ENCODE measurements around the gene FRMPD2.

DNA sequence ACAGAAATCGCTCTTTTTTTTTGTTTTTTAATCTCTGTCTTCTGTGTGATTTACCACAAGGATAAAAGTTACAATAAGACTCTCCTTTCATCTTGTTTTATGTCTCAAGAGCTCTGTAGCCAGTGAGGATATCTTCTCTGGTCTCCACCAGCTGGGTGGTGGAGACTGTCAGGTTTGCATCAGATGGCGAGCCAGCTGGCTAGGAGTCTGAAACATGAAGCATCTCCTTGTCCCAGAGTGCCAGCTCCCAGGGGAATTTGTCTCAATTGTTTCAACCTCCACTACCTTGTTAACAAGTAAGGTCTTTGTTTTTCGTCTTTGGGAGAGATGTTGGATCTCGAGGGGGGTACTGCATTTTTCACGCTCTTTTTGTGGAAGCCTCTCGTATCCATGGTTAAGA is 47.3 kb downstream of the FRMPD2 start:
- TF ChIP-seq FOXA1 (IDR thresholded peaks at IDR 0.05) (no peak), EGR1 (IDR thresholded peaks at IDR 0.05; ENCODE audit: low read depth in 2 of 2) (no peak), TAF1 (conservative IDR thresholded peaks at IDR 0.05) (no peak), NR2F2 (IDR thresholded peaks at IDR 0.05) (no peak), JUND (IDR thresholded peaks at IDR 0.05) (no peak), GABPA (IDR thresholded peaks at IDR 0.05 in 1 of 2, conservative IDR thresholded peaks at IDR 0.05 in 1 of 2) (no peak), RAD21 (IDR thresholded peaks at IDR 0.05) (no peak), SP1 (IDR thresholded peaks at IDR 0.05) (no peak), YY1 (IDR thresholded peaks at IDR 0.05) (no peak)
- TF ChIP-seq, protein P1, sequence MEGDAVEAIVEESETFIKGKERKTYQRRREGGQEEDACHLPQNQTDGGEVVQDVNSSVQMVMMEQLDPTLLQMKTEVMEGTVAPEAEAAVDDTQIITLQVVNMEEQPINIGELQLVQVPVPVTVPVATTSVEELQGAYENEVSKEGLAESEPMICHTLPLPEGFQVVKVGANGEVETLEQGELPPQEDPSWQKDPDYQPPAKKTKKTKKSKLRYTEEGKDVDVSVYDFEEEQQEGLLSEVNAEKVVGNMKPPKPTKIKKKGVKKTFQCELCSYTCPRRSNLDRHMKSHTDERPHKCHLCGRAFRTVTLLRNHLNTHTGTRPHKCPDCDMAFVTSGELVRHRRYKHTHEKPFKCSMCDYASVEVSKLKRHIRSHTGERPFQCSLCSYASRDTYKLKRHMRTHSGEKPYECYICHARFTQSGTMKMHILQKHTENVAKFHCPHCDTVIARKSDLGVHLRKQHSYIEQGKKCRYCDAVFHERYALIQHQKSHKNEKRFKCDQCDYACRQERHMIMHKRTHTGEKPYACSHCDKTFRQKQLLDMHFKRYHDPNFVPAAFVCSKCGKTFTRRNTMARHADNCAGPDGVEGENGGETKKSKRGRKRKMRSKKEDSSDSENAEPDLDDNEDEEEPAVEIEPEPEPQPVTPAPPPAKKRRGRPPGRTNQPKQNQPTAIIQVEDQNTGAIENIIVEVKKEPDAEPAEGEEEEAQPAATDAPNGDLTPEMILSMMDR (IDR thresholded peaks at IDR 0.05; ENCODE audit: low read depth, low read length, missing input control): no peak
- TF ChIP-seq, protein P2, sequence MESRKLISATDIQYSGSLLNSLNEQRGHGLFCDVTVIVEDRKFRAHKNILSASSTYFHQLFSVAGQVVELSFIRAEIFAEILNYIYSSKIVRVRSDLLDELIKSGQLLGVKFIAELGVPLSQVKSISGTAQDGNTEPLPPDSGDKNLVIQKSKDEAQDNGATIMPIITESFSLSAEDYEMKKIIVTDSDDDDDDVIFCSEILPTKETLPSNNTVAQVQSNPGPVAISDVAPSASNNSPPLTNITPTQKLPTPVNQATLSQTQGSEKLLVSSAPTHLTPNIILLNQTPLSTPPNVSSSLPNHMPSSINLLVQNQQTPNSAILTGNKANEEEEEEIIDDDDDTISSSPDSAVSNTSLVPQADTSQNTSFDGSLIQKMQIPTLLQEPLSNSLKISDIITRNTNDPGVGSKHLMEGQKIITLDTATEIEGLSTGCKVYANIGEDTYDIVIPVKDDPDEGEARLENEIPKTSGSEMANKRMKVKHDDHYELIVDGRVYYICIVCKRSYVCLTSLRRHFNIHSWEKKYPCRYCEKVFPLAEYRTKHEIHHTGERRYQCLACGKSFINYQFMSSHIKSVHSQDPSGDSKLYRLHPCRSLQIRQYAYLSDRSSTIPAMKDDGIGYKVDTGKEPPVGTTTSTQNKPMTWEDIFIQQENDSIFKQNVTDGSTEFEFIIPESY (IDR thresholded peaks at IDR 0.05): no peak
- TF ChIP-seq, protein P3, sequence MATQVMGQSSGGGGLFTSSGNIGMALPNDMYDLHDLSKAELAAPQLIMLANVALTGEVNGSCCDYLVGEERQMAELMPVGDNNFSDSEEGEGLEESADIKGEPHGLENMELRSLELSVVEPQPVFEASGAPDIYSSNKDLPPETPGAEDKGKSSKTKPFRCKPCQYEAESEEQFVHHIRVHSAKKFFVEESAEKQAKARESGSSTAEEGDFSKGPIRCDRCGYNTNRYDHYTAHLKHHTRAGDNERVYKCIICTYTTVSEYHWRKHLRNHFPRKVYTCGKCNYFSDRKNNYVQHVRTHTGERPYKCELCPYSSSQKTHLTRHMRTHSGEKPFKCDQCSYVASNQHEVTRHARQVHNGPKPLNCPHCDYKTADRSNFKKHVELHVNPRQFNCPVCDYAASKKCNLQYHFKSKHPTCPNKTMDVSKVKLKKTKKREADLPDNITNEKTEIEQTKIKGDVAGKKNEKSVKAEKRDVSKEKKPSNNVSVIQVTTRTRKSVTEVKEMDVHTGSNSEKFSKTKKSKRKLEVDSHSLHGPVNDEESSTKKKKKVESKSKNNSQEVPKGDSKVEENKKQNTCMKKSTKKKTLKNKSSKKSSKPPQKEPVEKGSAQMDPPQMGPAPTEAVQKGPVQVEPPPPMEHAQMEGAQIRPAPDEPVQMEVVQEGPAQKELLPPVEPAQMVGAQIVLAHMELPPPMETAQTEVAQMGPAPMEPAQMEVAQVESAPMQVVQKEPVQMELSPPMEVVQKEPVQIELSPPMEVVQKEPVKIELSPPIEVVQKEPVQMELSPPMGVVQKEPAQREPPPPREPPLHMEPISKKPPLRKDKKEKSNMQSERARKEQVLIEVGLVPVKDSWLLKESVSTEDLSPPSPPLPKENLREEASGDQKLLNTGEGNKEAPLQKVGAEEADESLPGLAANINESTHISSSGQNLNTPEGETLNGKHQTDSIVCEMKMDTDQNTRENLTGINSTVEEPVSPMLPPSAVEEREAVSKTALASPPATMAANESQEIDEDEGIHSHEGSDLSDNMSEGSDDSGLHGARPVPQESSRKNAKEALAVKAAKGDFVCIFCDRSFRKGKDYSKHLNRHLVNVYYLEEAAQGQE (IDR thresholded peaks at IDR 0.05): no peak
- TF ChIP-seq, protein P4, sequence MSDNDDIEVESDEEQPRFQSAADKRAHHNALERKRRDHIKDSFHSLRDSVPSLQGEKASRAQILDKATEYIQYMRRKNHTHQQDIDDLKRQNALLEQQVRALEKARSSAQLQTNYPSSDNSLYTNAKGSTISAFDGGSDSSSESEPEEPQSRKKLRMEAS (IDR thresholded peaks at IDR 0.05): no peak
- TF ChIP-seq, protein P5, sequence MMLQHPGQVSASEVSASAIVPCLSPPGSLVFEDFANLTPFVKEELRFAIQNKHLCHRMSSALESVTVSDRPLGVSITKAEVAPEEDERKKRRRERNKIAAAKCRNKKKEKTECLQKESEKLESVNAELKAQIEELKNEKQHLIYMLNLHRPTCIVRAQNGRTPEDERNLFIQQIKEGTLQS (IDR thresholded peaks at IDR 0.05): no peak
